HG03521 (cell line): ENCODE data around the gene AARS1.
"Not testable (repeated sequence)": the region's sequence is repeated elsewhere in the genome, so short reads cannot be mapped to it uniquely, and the experiment has no call there.

Experiments used
- ATAC-seq: cut with Tn5 transposase; IDR thresholded peaks from one replicate; pipeline ENCODE4 v1.9.1; 2021; ENCODE audit warnings: mild to moderate bottlenecking, moderate library complexity; ENCODE audit not compliant: unreplicated experiment

Gene AARS1

GRCh38 chr16:70276392-70276791 is 12.9 kb downstream of the AARS1 start:
- no peak for ATAC-seq

DNA sequence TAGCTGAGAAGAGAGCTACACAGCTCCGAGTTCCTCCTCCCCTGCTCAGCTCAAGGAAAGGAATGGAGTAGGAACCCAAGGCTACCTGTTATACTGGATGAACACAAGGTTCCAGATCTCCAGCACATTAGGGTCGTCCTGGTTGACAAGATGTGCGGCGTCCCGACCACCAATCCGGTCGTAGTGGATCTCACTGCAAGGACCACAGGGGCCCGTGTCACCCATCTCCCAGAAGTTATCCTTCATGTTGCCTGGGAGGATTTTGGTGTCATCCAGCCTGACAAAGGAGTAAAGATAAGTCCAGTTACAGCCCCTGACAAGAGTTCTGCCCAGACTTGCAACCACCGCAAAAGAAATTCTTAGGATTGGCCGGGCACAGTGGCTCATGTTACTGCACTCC is 17.6 kb downstream of the AARS1 start:
- no peak for ATAC-seq

DNA sequence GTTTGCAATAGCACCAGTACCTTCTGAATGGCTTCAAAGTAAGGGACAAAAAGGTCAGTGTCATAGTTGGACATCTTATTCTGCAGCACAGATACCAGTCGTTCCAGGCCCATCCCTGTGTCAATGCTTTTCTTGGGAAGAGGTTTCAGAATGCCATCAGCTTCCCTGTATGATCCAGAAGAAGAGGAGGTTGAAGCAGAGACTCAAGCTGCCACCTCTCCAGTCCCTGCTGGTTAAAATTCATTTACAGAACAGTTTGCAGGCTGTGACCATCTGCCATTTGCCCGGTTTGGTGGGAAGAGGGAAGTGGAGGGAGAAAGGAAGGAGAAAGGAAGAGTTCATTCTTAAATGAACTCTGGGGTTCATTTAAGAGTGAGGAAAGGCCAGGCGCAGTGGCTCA is 19.1 kb downstream of the AARS1 start:
- no peak for ATAC-seq

DNA sequence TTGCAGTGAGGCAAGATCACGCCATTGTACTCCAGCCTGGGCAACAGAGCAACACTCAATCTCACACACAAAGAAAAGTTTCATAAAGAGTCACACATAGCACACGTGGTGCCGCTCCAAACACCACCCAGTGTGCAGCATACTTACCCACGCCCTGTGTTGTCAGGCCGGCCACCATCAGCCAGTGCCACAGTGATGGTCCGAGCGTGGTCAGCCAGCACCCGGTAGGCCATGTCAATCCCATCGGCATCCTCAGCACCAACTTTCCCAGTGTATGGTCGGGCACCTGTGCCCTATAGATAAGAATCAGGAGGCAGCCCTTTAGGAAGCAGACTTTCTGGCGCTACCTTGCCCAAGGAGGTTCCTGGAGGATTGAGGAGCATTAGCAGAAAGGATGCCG is 19.8 kb downstream of the AARS1 start:
- ATAC-seq = no peak

GRCh38 chr16:70267922-70268321 is 21.4 kb downstream of the AARS1 start:
- ATAC-seq = not testable (repeated sequence)

DNA sequence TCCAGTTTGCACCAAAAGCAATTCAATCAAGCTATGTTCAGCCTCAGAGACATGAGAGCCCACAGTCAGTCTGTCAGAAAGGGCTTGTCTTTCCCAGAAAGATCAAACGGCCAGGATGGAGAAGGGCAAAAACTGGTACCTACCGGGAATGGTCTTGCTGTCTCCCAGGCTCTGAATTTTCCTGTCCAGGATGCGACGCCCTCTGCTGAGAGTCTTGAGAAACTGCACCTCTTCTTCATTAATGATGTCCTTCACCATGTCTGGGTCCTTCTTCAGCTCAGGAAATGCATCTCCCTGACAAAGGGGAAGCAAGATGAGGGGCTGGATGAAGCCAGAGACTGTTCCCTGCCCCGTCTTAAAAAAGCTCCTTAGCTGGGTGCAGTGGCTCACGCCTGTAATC is 21.8 kb downstream of the AARS1 start:
- ATAC-seq = no peak

DNA sequence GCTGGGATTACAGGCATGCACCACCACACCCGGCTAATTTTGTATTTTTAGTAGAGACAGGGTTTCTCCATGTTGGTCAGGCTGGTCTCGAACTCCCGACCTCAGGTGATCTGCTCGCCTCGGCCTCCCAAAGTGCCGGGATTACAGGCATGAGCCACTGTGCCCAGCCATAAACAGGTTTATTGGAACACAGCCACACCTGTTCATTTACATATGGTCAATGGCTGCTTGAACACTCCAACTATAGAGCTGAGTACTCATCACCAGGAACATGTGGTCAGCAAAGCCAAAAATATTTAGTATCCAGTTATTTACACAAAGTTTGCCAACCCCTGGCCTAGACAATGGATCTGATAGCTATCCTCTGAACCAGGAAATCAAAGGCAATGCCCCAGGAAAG is 29.4 kb downstream of the AARS1 start:
- ATAC-seq = not testable (repeated sequence)

GRCh38 chr16:70258946-70259345 is 30.4 kb downstream of the AARS1 start:
- no peak for ATAC-seq

DNA sequence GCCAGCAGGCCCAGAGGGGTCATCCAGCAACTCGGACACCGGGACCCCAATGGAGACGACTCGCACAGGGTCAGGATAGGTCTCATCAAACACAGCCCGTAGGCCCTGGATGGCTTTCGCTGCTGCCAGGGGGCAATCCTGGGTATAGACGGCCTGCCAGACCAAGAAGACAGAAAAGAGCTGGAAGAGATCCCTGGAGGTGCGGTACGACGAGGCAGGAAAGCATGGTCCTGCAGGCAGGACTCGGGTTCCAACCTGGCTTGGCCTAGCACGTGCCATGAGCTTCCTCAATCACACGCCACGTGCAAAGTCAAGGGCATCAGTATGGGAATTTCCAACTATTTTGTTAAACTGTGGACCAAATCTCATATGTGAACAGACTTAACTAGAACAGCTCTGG is 31.2 kb downstream of the AARS1 start:
- ATAC-seq = no peak

DNA sequence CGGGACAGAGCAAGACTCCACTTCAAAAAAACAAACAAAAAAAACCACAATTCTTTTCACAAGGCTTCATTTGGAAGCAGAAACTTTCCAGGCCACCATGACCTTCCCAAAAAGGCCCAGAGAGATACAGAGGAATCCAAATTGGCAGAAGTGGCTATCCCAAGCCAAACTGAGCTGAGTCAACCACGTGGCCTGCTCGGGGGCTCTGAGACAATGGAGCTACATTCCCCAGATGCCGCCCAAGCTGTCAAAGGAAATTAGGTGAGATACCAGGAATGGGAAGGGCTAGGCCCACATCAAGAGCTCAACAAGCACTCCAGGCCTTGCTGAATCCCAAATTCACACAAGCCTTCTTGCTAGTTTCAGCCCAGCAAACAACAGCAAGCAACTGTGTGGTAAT is 31.9 kb downstream of the AARS1 start:
- ATAC-seq = no peak

DNA sequence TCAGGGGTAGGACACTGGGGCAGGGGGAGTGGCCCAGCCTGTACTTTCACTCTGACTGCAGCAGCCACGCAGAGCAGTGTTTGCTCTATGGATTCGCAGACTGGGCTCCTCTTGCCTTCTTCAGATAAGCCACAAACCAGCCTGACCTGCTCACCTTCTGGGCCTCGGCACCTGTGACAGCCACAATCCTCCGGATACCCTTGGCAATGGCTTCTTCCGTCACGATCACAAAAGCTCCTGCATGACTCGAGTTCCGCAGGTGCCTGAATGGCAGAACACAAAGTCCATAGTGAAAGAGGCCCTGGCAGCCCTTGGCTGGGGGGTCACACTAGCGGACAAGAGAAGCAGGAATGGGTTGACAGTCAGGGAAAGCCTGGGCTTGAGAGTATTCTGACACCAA is 33.7 kb downstream of the AARS1 start:
- no peak for ATAC-seq

GRCh38 chr16:70254965-70255286 is 34.4 kb downstream of the AARS1 start:
- no peak for ATAC-seq

- ATAC-seq = no peak
Measured at GRCh38 chr16:70254180-70254964, 34.9 kb downstream of the AARS1 start.

DNA sequence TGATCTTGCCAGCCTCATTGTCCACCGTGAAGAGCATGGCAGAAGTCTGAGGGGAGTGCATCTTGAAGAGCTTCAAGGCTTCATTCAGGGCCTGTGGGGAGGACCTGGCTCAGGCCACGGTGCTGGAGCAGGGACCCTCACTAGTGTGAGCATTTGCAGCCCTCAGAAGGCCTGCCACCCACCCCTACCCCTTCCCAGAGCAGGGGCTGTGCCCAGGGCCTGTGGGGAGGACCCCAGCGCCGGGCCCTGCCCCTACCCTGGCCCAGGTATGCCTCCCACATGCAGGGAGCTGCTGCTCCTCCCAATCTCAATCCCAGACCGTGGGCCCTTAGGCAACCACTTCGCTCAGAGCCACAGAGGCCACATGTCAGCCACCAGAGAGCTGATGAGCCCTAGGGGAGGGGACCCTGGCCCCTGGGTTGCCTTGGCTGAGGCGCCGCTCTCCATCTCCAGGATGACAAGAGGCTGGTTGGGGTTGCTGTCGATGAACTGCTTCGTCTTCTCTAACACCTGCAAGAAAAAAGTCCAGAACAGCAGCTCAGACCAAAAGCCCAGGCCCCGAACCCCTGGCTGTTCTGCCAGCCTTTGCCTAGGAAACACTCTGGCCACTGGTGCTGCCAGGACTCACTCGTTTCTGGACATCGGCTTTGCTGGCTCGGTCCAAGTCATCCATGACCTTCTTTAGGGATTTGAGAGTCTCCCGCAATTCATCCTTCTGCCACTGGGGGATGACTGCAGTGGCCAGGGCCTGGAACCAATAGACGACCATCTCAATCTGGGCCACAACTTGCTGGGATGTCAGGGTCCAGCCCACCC is 35.8 kb downstream of the AARS1 start:
- ATAC-seq = no peak

GRCh38 chr16:70252355-70252988 is 36.8 kb downstream of the AARS1 start:
- no peak for ATAC-seq

DNA sequence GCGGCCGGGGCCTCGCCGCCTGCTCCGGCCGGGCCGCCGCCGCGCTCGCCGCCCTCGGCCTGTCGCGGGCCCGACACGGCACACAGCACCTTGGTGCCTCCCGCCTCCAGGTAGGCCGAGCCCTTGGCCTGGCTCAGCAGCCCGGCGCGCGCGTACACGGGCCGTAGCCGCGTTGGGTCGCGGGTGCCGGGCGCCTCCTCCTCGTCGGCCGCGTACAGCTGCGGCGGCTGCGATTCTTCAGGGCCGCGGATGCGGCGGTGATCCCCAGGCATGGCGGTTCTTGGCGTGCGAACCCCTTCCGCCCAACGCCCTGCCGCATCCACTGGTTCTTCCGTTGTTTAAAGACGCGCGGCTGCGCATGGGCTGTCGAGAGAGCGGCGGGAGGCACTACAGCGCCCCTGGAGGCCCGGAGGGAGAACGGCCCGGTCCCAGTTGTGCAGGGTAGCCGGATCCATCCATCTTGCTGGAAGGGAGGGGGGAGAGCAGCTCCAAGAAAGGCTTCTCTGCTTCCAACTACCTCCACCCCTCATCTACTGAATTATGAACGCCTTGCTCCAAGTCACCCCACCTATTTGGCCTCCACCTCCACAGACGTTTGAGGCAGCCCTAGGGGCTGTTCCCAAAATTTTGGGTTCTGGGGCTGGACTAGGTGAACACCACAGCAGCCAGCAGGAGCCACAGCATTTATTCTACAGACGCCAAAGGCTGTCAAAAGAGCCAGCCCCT is 37.5 kb downstream of the AARS1 start, which contains the start of gene EXOSC6:
EXOSC6 (minus strand) TSS at position 312 of the 726 bp plus-strand sequence; CDS start at position 272, 40 bp downstream.
- peak; percentile 71 for ATAC-seq

GRCh38 chr16:70250748-70251628 is 38.3 kb downstream of the AARS1 start:
- ATAC-seq = peak; percentile 22

DNA sequence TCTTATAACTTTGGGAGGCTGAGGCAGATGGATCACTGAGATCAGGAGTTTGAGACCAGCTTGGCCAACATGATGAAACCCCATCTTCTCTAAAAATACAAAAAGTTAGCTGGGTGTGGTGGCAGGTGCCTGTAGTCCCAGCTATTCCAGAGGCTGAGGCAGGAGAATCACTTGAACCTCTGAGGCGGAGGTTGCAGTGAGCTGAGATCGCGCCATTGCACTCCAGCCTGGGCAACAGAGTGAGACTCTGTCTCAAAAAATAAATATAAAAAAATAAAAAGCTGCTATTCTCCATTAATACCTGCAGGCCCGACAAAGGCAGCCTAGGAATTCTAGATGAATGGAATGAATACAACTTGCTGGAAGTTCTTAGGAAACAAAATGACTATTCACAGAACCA is 39.6 kb downstream of the AARS1 start:
- not testable (repeated sequence) for ATAC-seq

GRCh38 chr16:70238773-70239172 is 50.5 kb downstream of the AARS1 start:
- ATAC-seq = not testable (repeated sequence)

GRCh38 chr16:70231831-70232230 is 57.5 kb downstream of the AARS1 start:
- not testable (repeated sequence) for ATAC-seq
